K562 (cell line): Measurements from ENCODE around the gene SMOC2. TPM values are rescaled to one million over a fixed set of nuclear protein-coding genes. Genes with fewer than 3 reads are reported as not detected.
A peak's percentile ranks its signal among the peaks of the same experiment; 100 is the strongest.

Source experiments
- ATAC-seq: fragments of 200-7000 bp; cut with Tn5 transposase; 3 replicates; pipeline ENCODE4 v1.9.1; 2020; ENCODE audit warnings: moderate library complexity
- BruUV-seq: library from RNA; stranded (reverse); fragments of 400-500 nt; replicated peaks from 2 replicates; lab custom pipeline; 2021; lab: Mats Ljungman, UMichigan
- CTCF ChIA-PET: fragments of 300-600 bp; formaldehyde crosslinking; extraction: SDS; loops from one replicate; lab custom pipeline; 2021; ENCODE audit warnings: low intra/inter-chr PET ratio; lab: Yijun Ruan, JAX
- POLR2A ChIA-PET: fragments of 300-600, 350-650 bp; sonication (Branson Sonifier 250); formaldehyde crosslinking; extraction: SDS; loops from one replicate; lab custom pipeline; 2021; ENCODE audit warnings: antibody characterized with exemption, inconsistent platforms; lab: Yijun Ruan, JAX
- DNase-seq, 4 experiments: peaks; one replicate each; pipeline versions ENCODE4 v3.0.0 to v3.0.0-alpha.2; 2011 to 2018; ENCODE audit warnings: low spot score in 3 of 4, mixed read lengths in 3 of 4; ENCODE audit errors: extremely low read depth in 1 of 4
- FAIRE-seq: peaks from 2 replicates; lab custom pipeline; 2011; peaks lifted over from hg19 to GRCh38; lab: Jason Lieb, UNC
- H2AFZ ChIP-seq: 2 replicates; pipeline ENCODE4 v1.6.0; 2011; ENCODE audit warnings: low read depth, low read length, control low read depth, inconsistent platforms
- H3K27ac ChIP-seq: fragments of 200-600 bp; 3 replicates; pipeline ENCODE4 v1.8.0; 2011; ENCODE audit warnings: low read depth, mild to moderate bottlenecking, control low read depth, inconsistent platforms, low read length, moderate library complexity, mixed read lengths; ENCODE audit errors: extremely low read depth
- H3K27me3 ChIP-seq, 2 experiments: fragments of 300-600 bp in 1 of 2; 2 replicates in 1 of 2; 3 replicates in 1 of 2; pipeline versions ENCODE4 v1.6.0 to v1.8.0; 2011; ENCODE audit warnings: inconsistent platforms in 2 of 2, low read length in 2 of 2, mild to moderate bottlenecking in 1 of 2, mixed read lengths in 1 of 2, moderate library complexity in 1 of 2; ENCODE audit not compliant: control insufficient read depth in 2 of 2, insufficient read depth in 2 of 2
- H3K36me3 ChIP-seq: fragments of 300-600 bp; 3 replicates; pipeline ENCODE4 v1.8.0; 2011; ENCODE audit warnings: mild to moderate bottlenecking, low read length, inconsistent platforms; ENCODE audit not compliant: control insufficient read depth, insufficient read depth
- H3K4me1 ChIP-seq, 2 experiments: fragments of 200-600 bp in 1 of 2; replicated peaks in 1 of 2; 2 replicates in 1 of 2; 3 replicates in 1 of 2; pipeline versions ENCODE4 v1.5.1 to v1.8.0; 2011; ENCODE audit warnings: inconsistent platforms in 2 of 2, low read length in 2 of 2, mild to moderate bottlenecking in 1 of 2, mixed read lengths in 1 of 2, moderate library complexity in 1 of 2; ENCODE audit not compliant: control insufficient read depth in 2 of 2, insufficient read depth in 2 of 2
- H3K4me2 ChIP-seq: 2 replicates; pipeline ENCODE4 v1.6.1; 2011; ENCODE audit warnings: low read length, control low read depth, inconsistent platforms, mixed read lengths; ENCODE audit not compliant: insufficient read depth
- H3K4me3 ChIP-seq: fragments of 200-600 bp; sonication (generic), shearing (Covaris generic); 2 replicates; pipeline ENCODE4 v1.5.1; 2016; ENCODE audit warnings: control low read depth, inconsistent platforms
- H3K79me2 ChIP-seq: fragments of 200-600 bp; 3 replicates; pipeline ENCODE4 v1.8.0; 2011; ENCODE audit warnings: low read length, inconsistent platforms; ENCODE audit not compliant: control insufficient read depth, insufficient read depth
- H3K9ac ChIP-seq, 2 experiments: 2 replicates each; pipeline versions ENCODE4 v1.6.0 to v1.6.1; 2011; ENCODE audit warnings: low read depth in 2 of 2, low read length in 2 of 2, control low read depth in 1 of 2, inconsistent platforms in 1 of 2, mild to moderate bottlenecking in 1 of 2, mixed read lengths in 1 of 2; ENCODE audit not compliant: insufficient read depth in 1 of 2
- H3K9me1 ChIP-seq: one replicate; pipeline ENCODE4 v1.6.0; 2011; ENCODE audit warnings: inconsistent platforms, mild to moderate bottlenecking, low read length, moderate library complexity; ENCODE audit not compliant: control insufficient read depth, insufficient read depth
- H3K9me3 ChIP-seq: replicated peaks from 2 replicates; pipeline ENCODE4 v1.5.1; 2011; ENCODE audit warnings: low read depth, low read length, inconsistent platforms; ENCODE audit not compliant: control insufficient read depth, insufficient read depth
- H4K20me1 ChIP-seq: replicated peaks from 2 replicates; pipeline ENCODE4 v1.6.1; 2011; ENCODE audit warnings: low read length, inconsistent platforms, mixed read lengths; ENCODE audit not compliant: control insufficient read depth, insufficient read depth
- CEBPG ChIP-seq, 3 experiments: fragments of 200-800 bp in 1 of 3; sonication (Bioruptor generic) in 1 of 3; sonication (generic) in 1 of 3; formaldehyde crosslinking in 1 of 3; IDR thresholded peaks in 2 of 3; conservative IDR thresholded peaks in 1 of 3; 2 replicates each; pipeline versions ENCODE4 v1.6.1 to v1.8.0; 2016 to 2022; ENCODE audit warnings: missing compliant biosample characterization in 2 of 3, missing genetic modification characterization in 2 of 3, mild to moderate bottlenecking in 1 of 3, missing genetic modification reagents in 1 of 3
- FOXJ3 ChIP-seq: sonication (generic); formaldehyde crosslinking; IDR thresholded peaks from 2 replicates; pipeline ENCODE4 v1.4.0; 2020; ENCODE audit warnings: mild to moderate bottlenecking, missing genetic modification reagents
- HLTF ChIP-seq: fragments of 450-650 bp; IDR thresholded peaks from 2 replicates; pipeline ENCODE4 v1.6.1; 2016
- MAFK ChIP-seq: IDR thresholded peaks from 2 replicates; pipeline ENCODE4 v1.6.1; 2011; ENCODE audit warnings: low read length, improper control_type of control experiment
- PYGO2 ChIP-seq: fragments of 450-650 bp; IDR thresholded peaks from 2 replicates; pipeline ENCODE4 v1.6.1; 2016; ENCODE audit warnings: mild to moderate bottlenecking, missing genetic modification characterization, moderate library complexity, missing compliant biosample characterization
- SETDB1 ChIP-seq: IDR thresholded peaks from one replicate; pipeline ENCODE4 v1.6.1; 2012; ENCODE audit warnings: low read length, control low read depth, inconsistent platforms
- WGBS: fragments of 100-300 bp; shearing (Covaris generic); methylation state at CpG from one replicate; pipeline ENCODE4 v1.1.6; 2016; ENCODE audit warnings: low coverage, mixed read lengths; ENCODE audit not compliant: insufficient coverage; ENCODE audit errors: missing lambda C conversion rate; 5-methylcytosine and 5-hydroxymethylcytosine counted together
- in situ Hi-C: fragments of 300-500 bp; cut with MboI; formaldehyde crosslinking; loops from 4 replicates; pipeline ENCODE4 v1.15.0; 2018; ENCODE audit warnings: inconsistent platforms, mixed read lengths
- intact Hi-C: fragments of 100-400 bp; cut with micrococcal nuclease; formaldehyde crosslinking; loops from 2 replicates; pipeline ENCODE4 v1.14.2; 2022
- polyA plus RNA-seq, 8 experiments: library from polyadenylated mRNA; depleted of rRNA in 4 of 8; stranded (reverse) in 5 of 8; unstranded in 3 of 8; fragments of >200 nt; fragmentation: Nextera tagmentation in 2 of 8; fragmentation: Illumina TruSeq in 1 of 8; extraction: Ambion mirVana in 2 of 8; extraction: Trizol in 1 of 8; gene quantifications; 2 replicates each; pipeline versions ENCODE4 v1.2.1 to v1.2.3, GENCODE V29; 2011 to 2014; ENCODE audit warnings: inconsistent platforms in 1 of 8, missing spikeins in 1 of 8
- total RNA-seq, 7 experiments: library from RNA; depleted of rRNA in 6 of 7; stranded (reverse); fragments of >200 nt in 6 of 7; fragmentation: Illumina TruSeq in 2 of 7; extraction: Trizol in 2 of 7; gene quantifications; 2 replicates each; pipeline versions ENCODE4 v1.2.1 to v1.2.3, GENCODE V29; 2011 to 2021; ENCODE audit warnings: low replicate concordance in 1 of 7
- TF ChIP-seq, protein P1 (sequence below): fragments of 150-350 bp; conservative IDR thresholded peaks from 2 replicates; pipeline ENCODE4 v1.6.1; 2014; ENCODE audit warnings: low read length

Gene SMOC2
- total and polyA plus RNA-seq, 9 of the 15 experiments (the other 6 are each of a cell fraction or from before 2014, with no cell fraction given): 0.45 to 2.3 (median 1.1) TPM

DNA sequence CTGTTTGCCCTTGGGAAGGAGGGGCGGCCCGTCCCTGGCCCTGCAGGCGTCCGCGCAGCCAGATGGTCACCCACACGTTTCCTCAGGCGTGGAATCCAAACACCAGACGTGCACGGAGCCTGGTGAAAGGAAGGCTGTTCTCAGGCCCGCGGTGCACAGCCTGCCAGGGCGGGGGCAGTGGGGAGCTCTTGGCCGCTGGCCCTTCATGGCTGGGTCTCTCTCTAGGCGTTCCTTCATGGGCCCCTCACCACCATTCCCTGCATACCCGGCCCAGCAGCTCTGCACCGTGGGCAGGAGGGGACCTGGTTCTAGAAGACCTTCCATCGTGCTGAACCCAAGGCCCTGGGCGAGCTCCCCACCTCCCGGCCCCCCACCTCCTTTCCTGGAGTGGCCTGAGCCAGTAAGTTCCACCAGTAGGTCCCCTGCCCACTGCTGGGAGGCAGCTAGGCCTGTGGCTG lies 30.4 kb upstream of the SMOC2 start:
- WGBS: 24% methylated on average over 19 of the region's 19 CpGs
- in situ Hi-C loops: no loop called here

DNA sequence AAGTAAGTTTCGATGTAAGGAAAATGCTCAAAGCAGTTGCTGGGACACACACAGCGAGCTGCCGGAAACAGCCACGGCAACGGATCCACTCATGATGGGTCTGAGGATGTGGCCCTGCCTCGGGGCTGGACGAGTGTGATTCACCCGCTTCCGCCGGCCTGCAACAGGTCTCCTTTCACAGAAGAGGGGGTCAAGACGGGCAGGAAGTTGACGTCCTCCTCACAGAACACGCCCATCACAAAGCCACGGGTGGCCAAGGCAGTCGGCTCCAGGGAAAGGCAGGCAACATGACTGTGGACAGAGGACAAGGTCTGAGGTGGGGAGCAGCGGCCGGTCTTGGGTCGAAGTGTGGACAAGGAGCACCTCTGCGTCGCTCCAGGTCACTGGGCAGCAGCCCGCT lies 29.9 kb upstream of the SMOC2 start:
- DNase-seq (no peak), ATAC-seq (no peak), FAIRE-seq (no peak)
- Histone ChIP-seq H3K4me1 (peaks cover 0 to 18% of the 10 kb centered on the region in 2 experiments; a peak in 2 of 5 replicates), H3K27me3 (peaks cover 29 to 68% of the 10 kb centered on the region in 2 experiments), H3K4me3 (no peak overlapping the region), H3K9ac (peak overlapping the region in 1 of 2 experiments; percentile 45; a peak in 1 of 4 replicates), H3K4me2 (no peak overlapping the region), H4K20me1 (no peaks in the 10 kb centered on the region), H3K79me2 (peaks cover 11% of the 10 kb centered on the region), H3K27ac (no peak overlapping the region), H3K9me3 (no peaks in the 10 kb centered on the region), H3K9me1 (peaks cover 3% of the 10 kb centered on the region), H3K36me3 (peaks cover 2% of the 10 kb centered on the region; the same call in 1 of the 3 replicates), H2AFZ (no peak overlapping the region)
- in situ Hi-C loops (no loop called here), intact Hi-C loops (no loop called here)
- ChIA-PET POLR2A (no interaction called here), CTCF (no interaction called here)
- WGBS: 19% methylated on average over 21 of the region's 21 CpGs
- BruUV-seq: no TSS peak
- no peak for TF ChIP-seq PYGO2 (tag)
- no peak for TF ChIP-seq FOXJ3 (CRISPR knock-in tag)
- TF ChIP-seq, protein P1, sequence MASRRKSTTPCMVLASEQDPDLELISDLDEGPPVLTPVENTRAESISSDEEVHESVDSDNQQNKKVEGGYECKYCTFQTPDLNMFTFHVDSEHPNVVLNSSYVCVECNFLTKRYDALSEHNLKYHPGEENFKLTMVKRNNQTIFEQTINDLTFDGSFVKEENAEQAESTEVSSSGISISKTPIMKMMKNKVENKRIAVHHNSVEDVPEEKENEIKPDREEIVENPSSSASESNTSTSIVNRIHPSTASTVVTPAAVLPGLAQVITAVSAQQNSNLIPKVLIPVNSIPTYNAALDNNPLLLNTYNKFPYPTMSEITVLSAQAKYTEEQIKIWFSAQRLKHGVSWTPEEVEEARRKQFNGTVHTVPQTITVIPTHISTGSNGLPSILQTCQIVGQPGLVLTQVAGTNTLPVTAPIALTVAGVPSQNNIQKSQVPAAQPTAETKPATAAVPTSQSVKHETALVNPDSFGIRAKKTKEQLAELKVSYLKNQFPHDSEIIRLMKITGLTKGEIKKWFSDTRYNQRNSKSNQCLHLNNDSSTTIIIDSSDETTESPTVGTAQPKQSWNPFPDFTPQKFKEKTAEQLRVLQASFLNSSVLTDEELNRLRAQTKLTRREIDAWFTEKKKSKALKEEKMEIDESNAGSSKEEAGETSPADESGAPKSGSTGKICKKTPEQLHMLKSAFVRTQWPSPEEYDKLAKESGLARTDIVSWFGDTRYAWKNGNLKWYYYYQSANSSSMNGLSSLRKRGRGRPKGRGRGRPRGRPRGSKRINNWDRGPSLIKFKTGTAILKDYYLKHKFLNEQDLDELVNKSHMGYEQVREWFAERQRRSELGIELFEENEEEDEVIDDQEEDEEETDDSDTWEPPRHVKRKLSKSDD: no peak
- no peak for TF ChIP-seq SETDB1
- no peak for TF ChIP-seq CEBPG (CRISPR knock-in tag; IDR thresholded peaks at IDR 0.05)
- TF ChIP-seq CEBPG (tag; conservative IDR thresholded peaks at IDR 0.05 in 1 of 2, IDR thresholded peaks at IDR 0.05 in 1 of 2): no peak
- no peak for TF ChIP-seq MAFK

More for the DNA sequence above, 30.4 kb upstream of the SMOC2 start:
- TF ChIP-seq HLTF: no peak
- Histone ChIP-seq H3K27me3 (peaks cover 28 to 62% of the 10 kb centered on the region in 2 experiments), H3K36me3 (no peaks in the 10 kb centered on the region; the same call in 2 of the 3 replicates), H3K79me2 (peaks cover 11% of the 10 kb centered on the region), H3K27ac (no peak overlapping the region), H3K9me3 (no peaks in the 10 kb centered on the region), H3K4me1 (peaks cover 0 to 12% of the 10 kb centered on the region in 2 experiments; a peak in 2 of 5 replicates), H3K4me2 (no peak overlapping the region), H2AFZ (no peak overlapping the region), H4K20me1 (no peaks in the 10 kb centered on the region), H3K4me3 (no peak overlapping the region), H3K9me1 (peaks cover 3% of the 10 kb centered on the region), H3K9ac (no peak overlapping the region)
- ChIA-PET CTCF (no interaction called here), POLR2A (interaction anchor here (0.6 kb wide), 2 partner anchors 62 to 128 kb away, joined by 3 read pairs; no protein-coding TSS in a partner anchor)
- ATAC-seq (no peak), FAIRE-seq (no peak), DNase-seq (no peak)
- intact Hi-C loops: no loop called here
- BruUV-seq: no TSS peak
